GM12878 (cell line): ENCODE measurements around the gene FOS. TPM values are rescaled to one million over a fixed set of nuclear protein-coding genes. Genes with fewer than 3 reads are reported as not detected.

Experiments used
- ATF3 ChIP-seq: IDR thresholded peaks from 2 replicates; pipeline ENCODE4 v1.6.1; 2011; ENCODE audit warnings: low read depth, mild to moderate bottlenecking, low read length, moderate library complexity, borderline replicate concordance; ENCODE audit errors: extremely low read depth
- BCL3 ChIP-seq: IDR thresholded peaks from 2 replicates; pipeline ENCODE4 v1.6.1; 2011; ENCODE audit warnings: borderline replicate concordance, low read depth, mild to moderate bottlenecking, moderate library complexity, low read length; ENCODE audit not compliant: insufficient read depth, poor library complexity, severe bottlenecking
- BHLHE40 ChIP-seq, 2 experiments: fragments of 450-650 bp in 1 of 2; IDR thresholded peaks; 2 replicates each; pipeline ENCODE4 v1.6.1; 2011 to 2017; ENCODE audit warnings: low read depth in 2 of 2, borderline replicate concordance in 1 of 2, improper control_type of control experiment in 1 of 2, low read length in 1 of 2, mild to moderate bottlenecking in 1 of 2
- BRCA1 ChIP-seq: IDR thresholded peaks from 2 replicates; pipeline ENCODE4 v1.6.1; 2011; ENCODE audit warnings: low read depth, low read length, improper control_type of control experiment
- CHD4 ChIP-seq: fragments of 200-600 bp; sonication (generic); IDR thresholded peaks from 2 replicates; pipeline ENCODE4 v1.6.1; 2016; ENCODE audit warnings: mild to moderate bottlenecking
- CREB1 ChIP-seq: IDR thresholded peaks from 2 replicates; pipeline ENCODE4 v1.6.1; 2012; ENCODE audit warnings: low read depth, mild to moderate bottlenecking, inconsistent platforms
- CUX1 ChIP-seq: IDR thresholded peaks from 2 replicates; pipeline ENCODE4 v1.6.1; 2012; ENCODE audit warnings: improper control_type of control experiment, low read depth, low read length; ENCODE audit not compliant: insufficient replicate concordance
- E2F4 ChIP-seq: IDR thresholded peaks from 2 replicates; pipeline ENCODE4 v1.6.1; 2012; ENCODE audit warnings: low read depth, low read length, improper control_type of control experiment
- EGR1 ChIP-seq, 2 experiments: IDR thresholded peaks; 1 replicate in 1 of 2; 2 replicates in 1 of 2; pipeline ENCODE4 v1.6.1; 2011 to 2012; ENCODE audit warnings: low read depth in 2 of 2, low read length in 2 of 2, borderline replicate concordance in 1 of 2, mild to moderate bottlenecking in 1 of 2, moderate library complexity in 1 of 2
- FOXM1 ChIP-seq: IDR thresholded peaks from 2 replicates; pipeline ENCODE4 v1.6.1; 2012; ENCODE audit warnings: low read depth, mild to moderate bottlenecking, inconsistent platforms, low read length, moderate library complexity
- HCFC1 ChIP-seq: fragments of 150-350 bp; IDR thresholded peaks from 2 replicates; pipeline ENCODE4 v1.6.1; 2014; ENCODE audit warnings: low read length
- IKZF2 ChIP-seq, 2 experiments: fragments of 450-650 bp; IDR thresholded peaks; 2 replicates each; pipeline ENCODE4 v1.6.1; 2017; ENCODE audit warnings: mild to moderate bottlenecking in 2 of 2, moderate library complexity in 2 of 2
- MTA2 ChIP-seq: fragments of 450-650 bp; IDR thresholded peaks from 2 replicates; pipeline ENCODE4 v1.6.1; 2016; ENCODE audit warnings: low read depth, mild to moderate bottlenecking, moderate library complexity
- RAD51 ChIP-seq: fragments of 450-650 bp; IDR thresholded peaks from 2 replicates; pipeline ENCODE4 v1.6.1; 2016; ENCODE audit warnings: moderate library complexity, mild to moderate bottlenecking, inconsistent platforms
- RELA ChIP-seq: fragments of 450-650 bp; IDR thresholded peaks from 2 replicates; pipeline ENCODE4 v1.8.0; 2014; ENCODE audit warnings: borderline replicate concordance; ENCODE audit not compliant: partially characterized antibody
- SUPT20H ChIP-seq: IDR thresholded peaks from 2 replicates; pipeline ENCODE4 v1.6.1; 2011; ENCODE audit warnings: low read depth, mild to moderate bottlenecking, low read length, moderate library complexity, borderline replicate concordance; ENCODE audit not compliant: control insufficient read depth
- TBL1XR1 ChIP-seq: IDR thresholded peaks from 2 replicates; pipeline ENCODE4 v1.6.1; 2012; ENCODE audit warnings: low read depth, low read length, improper control_type of control experiment
- TCF3 ChIP-seq: IDR thresholded peaks from 2 replicates; pipeline ENCODE4 v1.6.1; 2012; ENCODE audit warnings: low read depth, mild to moderate bottlenecking, low read length, borderline replicate concordance; ENCODE audit not compliant: insufficient read depth
- USF1 ChIP-seq: IDR thresholded peaks from 2 replicates; pipeline ENCODE4 v1.6.1; 2011; ENCODE audit warnings: borderline replicate concordance, low read depth, mild to moderate bottlenecking, moderate library complexity, mixed read lengths, low read length; ENCODE audit not compliant: insufficient read depth; ENCODE audit errors: extremely low read length
- ZNF24 ChIP-seq: fragments of 450-650 bp; IDR thresholded peaks from 2 replicates; pipeline ENCODE4 v1.6.1; 2017; ENCODE audit warnings: antibody characterized with exemption, mild to moderate bottlenecking
- polyA plus RNA-seq, 11 experiments: library from polyadenylated mRNA; depleted of rRNA in 4 of 11; unstranded in 6 of 11; stranded (reverse) in 5 of 11; fragments of >200 nt; fragmentation: Nextera tagmentation in 4 of 11; fragmentation: Illumina TruSeq in 1 of 11; extraction: Ambion mirVana in 4 of 11; extraction: Trizol in 1 of 11; gene quantifications; 1 replicate in 1 of 11; 2 replicates in 10 of 11; pipeline versions ENCODE4 v1.2.1 to v1.2.3, GENCODE V29; 2011 to 2016; ENCODE audit warnings: inconsistent platforms in 2 of 11, missing spikeins in 2 of 11, low read depth in 1 of 11
- total RNA-seq, 4 experiments: library from RNA; depleted of rRNA in 3 of 4; stranded (reverse); fragments of >200 nt in 3 of 4; fragmentation: Illumina TruSeq in 1 of 4; extraction: Trizol in 1 of 4; gene quantifications; 2 replicates each; pipeline versions ENCODE4 v1.2.1 to v1.2.3, GENCODE V29; 2013 to 2021

The FOS gene
- total and polyA plus RNA-seq, 10 of the 15 experiments (the other 5 are each of a cell fraction or from before 2014, with no cell fraction given) = 0.02 to 0.95 (median 0.38) TPM

DNA sequence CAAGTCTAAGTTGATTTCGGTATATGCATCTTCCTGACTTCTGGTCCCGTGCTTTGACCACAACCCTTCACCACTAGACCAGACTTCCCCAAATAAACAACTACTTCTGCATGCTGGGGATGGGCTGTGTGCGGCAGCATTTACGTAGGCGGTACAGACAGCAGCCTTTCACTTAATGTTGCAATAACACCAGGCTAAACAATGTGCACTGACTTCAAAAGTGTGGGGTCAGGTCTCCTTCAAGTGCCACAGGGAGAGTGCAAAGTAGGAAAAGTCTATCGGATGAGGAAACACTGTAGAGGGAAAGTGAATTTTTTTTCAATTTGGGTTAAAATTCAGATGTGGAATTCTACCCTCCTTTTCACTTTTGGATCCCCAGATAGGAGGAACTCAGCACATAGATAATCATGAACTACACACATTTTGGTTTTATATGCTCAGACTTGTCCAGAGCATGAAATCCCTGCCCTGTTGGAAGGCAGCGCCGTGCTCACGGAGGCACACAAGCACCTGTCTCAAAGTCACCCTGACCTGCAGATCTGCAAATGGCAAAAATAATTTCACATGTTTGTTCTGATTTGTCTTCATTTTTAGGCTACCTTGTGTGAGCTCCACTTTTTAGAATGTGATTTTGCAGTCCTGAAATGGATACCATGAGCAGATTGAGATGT lies 3.6 kb upstream of the FOS start (continued):
- TF ChIP-seq BRCA1 (no peak), TBL1XR1 (peak; percentile 42; the same call in 1 of the 2 replicates), SUPT20H (no peak), ZNF24 (no peak), IKZF2 (IDR thresholded peaks at IDR 0.05) (peak; percentile 77 to 82; a peak in 2 of 4 replicates), CREB1 (no peak), EGR1 (IDR thresholded peaks at IDR 0.05; ENCODE audit: borderline replicate concordance in 1 of 2, low read depth in 2 of 2, low read length in 2 of 2) (peak in 1 of 2 experiments; percentile 67; a peak in 2 of 3 replicates), BCL3 (no peak), CUX1 (no peak), MTA2 (peak; percentile 57; the same call in 1 of the 2 replicates), CHD4 (no peak), BHLHE40 (IDR thresholded peaks at IDR 0.05; ENCODE audit: borderline replicate concordance in 1 of 2, low read depth in 2 of 2, low read length in 1 of 2) (peak; percentile 95 to 96), E2F4 (no peak), USF1 (no peak), RELA (no peak), HCFC1 (no peak), ATF3 (no peak), RAD51 (peak; percentile 40), FOXM1 (no peak), TCF3 (no peak)
